Activated naive CD4-positive, alpha-beta T cell treated with anti-CD3 and anti-CD28 coated beads for 36 hours (primary cell): ENCODE results near the gene DMWD. TPM values are rescaled to one million over a fixed set of nuclear protein-coding genes. Genes with fewer than 3 reads are reported as not detected.
"Not testable (repeated sequence)": the region's sequence is repeated elsewhere in the genome, so short reads cannot be mapped to it uniquely, and the experiment has no call there.

Source experiments
- CTCF ChIA-PET: fragments of 350-600 bp; sonication (Branson Sonifier 250); formaldehyde crosslinking; loops from one replicate; lab custom pipeline; 2021; ENCODE audit warnings: antibody characterized with exemption; lab: Charles Lee
- DNase-seq: peaks from one replicate; pipeline ENCODE4 v3.0.0-alpha.2; 2020
- H3K27ac Mint-ChIP-seq: one replicate; pipeline ENCODE4 v1.8.0; 2021; ENCODE audit warnings: mild to moderate bottlenecking, mixed read lengths
- H3K27me3 Mint-ChIP-seq: one replicate; pipeline ENCODE4 v1.8.0; 2021; ENCODE audit warnings: low read depth, mixed read lengths
- H3K36me3 Mint-ChIP-seq: one replicate; pipeline ENCODE4 v1.8.0; 2021; ENCODE audit warnings: low read depth, mixed read lengths
- H3K4me1 Mint-ChIP-seq: one replicate; pipeline ENCODE4 v1.8.0; 2021; ENCODE audit warnings: low read depth, mixed read lengths
- H3K4me3 Mint-ChIP-seq: one replicate; pipeline ENCODE4 v1.8.0; 2021; ENCODE audit warnings: mild to moderate bottlenecking, moderate library complexity, mixed read lengths
- H3K9me3 Mint-ChIP-seq: one replicate; pipeline ENCODE4 v1.8.0; 2021; ENCODE audit warnings: mixed read lengths
- intact Hi-C: fragments of 100-400 bp; cut with micrococcal nuclease; formaldehyde crosslinking; loops from one replicate; pipeline ENCODE4 v1.15.1; 2023
- total RNA-seq, 2 experiments: library from RNA; stranded (reverse); gene quantifications; one replicate each; pipeline ENCODE4 v1.2.3, GENCODE V29; 2021

Gene DMWD
- total RNA-seq, 2 experiments from 2014 or later = 28.6 to 29.1 TPM

GRCh38 chr19:45814851-45815480 is 22.3 kb upstream of the DMWD start, which contains the start of gene RSPH6A:
Gene RSPH6A, minus strand, starts transcription at chr19:45815308. Its CDS starts 132 bp downstream, at chr19:45815176.
- CTCF ChIA-PET = interaction anchor here (0.6 to 1.8 kb wide), 4 partner anchors 11 to 67 kb away, joined by 3 to 10 read pairs (median 6); partner anchors contain the start of gene SIX5
- intact Hi-C loops = loop anchor here (10.0 kb wide), 1 partner anchor 450 kb away; no protein-coding TSS in a partner anchor
- H3K36me3 Mint-ChIP-seq = peaks cover 1% of the 10 kb centered on the region

GRCh38 chr19:45814166-45814780 is 21.6 kb upstream of the DMWD start:
- CTCF ChIA-PET = interaction anchor here (0.6 to 1.8 kb wide), 6 partner anchors 8 to 572 kb away, joined by 3 to 10 read pairs (median 4); partner anchors contain the start of gene SIX5
- Mint-ChIP-seq H3K9me3 (no peaks in the 10 kb centered on the region), H3K4me3 (no peak overlapping the region), H3K27ac (no peak overlapping the region), H3K4me1 (peaks cover 17% of the 10 kb centered on the region), H3K36me3 (peaks cover 1% of the 10 kb centered on the region), H3K27me3 (peaks cover 21% of the 10 kb centered on the region)
- intact Hi-C loops = loop anchor here (10.0 kb wide), 1 partner anchor 451 kb away; no protein-coding TSS in a partner anchor
- DNase-seq = no peak

More at GRCh38 chr19:45814851-45815480, 22.3 kb upstream of the DMWD start, which contains the start of gene RSPH6A:
- no peak within 1 kb of the TSS for H3K27ac Mint-ChIP-seq
- H3K4me3 Mint-ChIP-seq = no peak within 1 kb of the TSS
- peaks cover 11% of the 10 kb centered on the region for H3K4me1 Mint-ChIP-seq
- DNase-seq = no peak
- no peaks in the 10 kb centered on the region for H3K9me3 Mint-ChIP-seq
- H3K27me3 Mint-ChIP-seq = peaks cover 21% of the 10 kb centered on the region

GRCh38 chr19:45812297-45812696 is 19.7 kb upstream of the DMWD start:
- H3K27me3 Mint-ChIP-seq = peaks cover 21% of the 10 kb centered on the region
- peaks cover 1% of the 10 kb centered on the region for H3K36me3 Mint-ChIP-seq
- H3K27ac Mint-ChIP-seq = no peak overlapping the region
- H3K4me1 Mint-ChIP-seq = peaks cover 18% of the 10 kb centered on the region
- CTCF ChIA-PET = interaction anchor here (1.4 kb wide), 2 partner anchors 13 to 43 kb away, joined by 5 to 6 read pairs; partner anchors contain the start of gene SIX5
- no peak overlapping the region for H3K4me3 Mint-ChIP-seq
- DNase-seq = no peak
- H3K9me3 Mint-ChIP-seq = no peaks in the 10 kb centered on the region
- intact Hi-C loops = loop anchor here (10.0 kb wide), 1 partner anchor 453 kb away; no protein-coding TSS in a partner anchor

- Mint-ChIP-seq H3K9me3 (no peaks in the 10 kb centered on the region), H3K27me3 (peaks cover 17% of the 10 kb centered on the region), H3K4me3 (no peak overlapping the region), H3K27ac (peak overlapping the region; percentile 51), H3K36me3 (no peaks in the 10 kb centered on the region), H3K4me1 (peaks cover 11% of the 10 kb centered on the region)
- CTCF ChIA-PET = interaction anchor here (1.1 kb wide), 1 partner anchor 11 kb away, joined by 3 read pairs; no protein-coding TSS in a partner anchor
- peak; percentile 34 for DNase-seq
- intact Hi-C loops = loop anchor here (10.0 kb wide), 1 partner anchor 455 kb away; no protein-coding TSS in a partner anchor
Measured at GRCh38 chr19:45809643-45810159, 17.1 kb upstream of the DMWD start.

GRCh38 chr19:45805719-45806118 is 13.1 kb upstream of the DMWD start:
- CTCF ChIA-PET = interaction anchor here (0.6 to 1.2 kb wide), 3 partner anchors 11 to 35 kb away, joined by 3 read pairs; no protein-coding TSS in a partner anchor
- H3K36me3 Mint-ChIP-seq = no peaks in the 10 kb centered on the region
- DNase-seq = no peak
- H3K4me3 Mint-ChIP-seq = no peak overlapping the region
- intact Hi-C loops = no loop called here
- H3K9me3 Mint-ChIP-seq = no peaks in the 10 kb centered on the region
- H3K27ac Mint-ChIP-seq = no peak overlapping the region
- H3K27me3 Mint-ChIP-seq = peaks cover 2% of the 10 kb centered on the region
- peaks cover 11% of the 10 kb centered on the region for H3K4me1 Mint-ChIP-seq

GRCh38 chr19:45804959-45805230 is 12.2 kb upstream of the DMWD start:
- peaks cover 5% of the 10 kb centered on the region for H3K27me3 Mint-ChIP-seq
- CTCF ChIA-PET = interaction anchor here (0.7 to 1.2 kb wide), 2 partner anchors 12 to 13 kb away, joined by 3 read pairs; no protein-coding TSS in a partner anchor
- intact Hi-C loops = no loop called here
- no peak overlapping the region for H3K27ac Mint-ChIP-seq
- DNase-seq = no peak
- H3K4me1 Mint-ChIP-seq = peaks cover 7% of the 10 kb centered on the region
- no peak overlapping the region for H3K4me3 Mint-ChIP-seq
- H3K36me3 Mint-ChIP-seq = no peaks in the 10 kb centered on the region
- no peaks in the 10 kb centered on the region for H3K9me3 Mint-ChIP-seq

GRCh38 chr19:45804140-45804958 is 11.7 kb upstream of the DMWD start:
- Mint-ChIP-seq H3K27me3 (peaks cover 5% of the 10 kb centered on the region), H3K9me3 (no peaks in the 10 kb centered on the region), H3K4me1 (peaks cover 1% of the 10 kb centered on the region), H3K27ac (no peak overlapping the region), H3K4me3 (no peak overlapping the region), H3K36me3 (no peaks in the 10 kb centered on the region)
- CTCF ChIA-PET = interaction anchor here (0.6 to 1.2 kb wide), 3 partner anchors 14 to 825 kb away, joined by 3 read pairs; partner anchors contain the start of gene SIX5
- intact Hi-C loops = no loop called here
- DNase-seq = no peak

GRCh38 chr19:45801603-45802175 is 9.0 kb upstream of the DMWD start:
- intact Hi-C loops = no loop called here
- no peak for DNase-seq
- H3K9me3 Mint-ChIP-seq = no peaks in the 10 kb centered on the region
- H3K36me3 Mint-ChIP-seq = no peaks in the 10 kb centered on the region
- peaks cover 4% of the 10 kb centered on the region for H3K4me1 Mint-ChIP-seq
- peaks cover 17% of the 10 kb centered on the region for H3K27me3 Mint-ChIP-seq
- H3K4me3 Mint-ChIP-seq = no peak overlapping the region
- H3K27ac Mint-ChIP-seq = no peak overlapping the region
- CTCF ChIA-PET = interaction anchor here (7.0 kb wide), 1 partner anchor 31 kb away, joined by 127 read pairs; the partner anchor contains the start of gene SIX5

GRCh38 chr19:45800070-45800553 is 7.5 kb upstream of the DMWD start:
- Mint-ChIP-seq H3K27ac (no peak overlapping the region), H3K9me3 (no peaks in the 10 kb centered on the region), H3K27me3 (peaks cover 23% of the 10 kb centered on the region), H3K36me3 (no peaks in the 10 kb centered on the region), H3K4me1 (peaks cover 4% of the 10 kb centered on the region), H3K4me3 (no peak overlapping the region)
- CTCF ChIA-PET = interaction anchor here (0.6 to 7.0 kb wide), 8 partner anchors 12 to 62 kb away, joined by 3 to 127 read pairs (median 5); partner anchors contain the start of gene SIX5
- no peak for DNase-seq
- intact Hi-C loops = no loop called here

GRCh38 chr19:45799541-45799940 is 6.9 kb upstream of the DMWD start:
- CTCF ChIA-PET = interaction anchor here (0.6 to 7.0 kb wide), 15 partner anchors 10 to 106 kb away, joined by 3 to 127 read pairs (median 4); partner anchors contain the start of gene SIX5

GRCh38 chr19:45798995-45799517 is 6.4 kb upstream of the DMWD start:
- intact Hi-C loops = loop anchor here (1.0 to 10.0 kb wide), 3 partner anchors 29 to 294 kb away; partner anchors contain the start of genes OPA3 and VASP
- peak; percentile 69 for DNase-seq
- H3K27ac Mint-ChIP-seq = no peak overlapping the region
- no peak overlapping the region for H3K4me3 Mint-ChIP-seq
- H3K9me3 Mint-ChIP-seq = no peaks in the 10 kb centered on the region
- H3K27me3 Mint-ChIP-seq = peaks cover 30% of the 10 kb centered on the region
- no peaks in the 10 kb centered on the region for H3K36me3 Mint-ChIP-seq
- CTCF ChIA-PET = interaction anchor here (0.6 to 7.0 kb wide), 16 partner anchors 10 to 589 kb away, joined by 3 to 127 read pairs (median 4); partner anchors contain the start of gene SIX5
- peaks cover 4% of the 10 kb centered on the region for H3K4me1 Mint-ChIP-seq

More at GRCh38 chr19:45799541-45799940, 6.9 kb upstream of the DMWD start:
- not testable (repeated sequence) for H3K36me3 Mint-ChIP-seq, H3K9me3 Mint-ChIP-seq, H3K27ac Mint-ChIP-seq, H3K4me1 Mint-ChIP-seq, H3K4me3 Mint-ChIP-seq, DNase-seq
- peaks cover 29% of the 10 kb centered on the region for H3K27me3 Mint-ChIP-seq
- intact Hi-C loops = loop anchor here (1.0 to 10.0 kb wide), 3 partner anchors 29 to 295 kb away; partner anchors contain the start of genes OPA3 and VASP
